Esophagus (tissue), 2 donors: Measurements from ENCODE around the gene SLCO3A1. TPM values are rescaled to one million over a fixed set of nuclear protein-coding genes. Genes with fewer than 3 reads are reported as not detected.

ENCODE experiments used
- H3K27ac ChIP-seq, 2 donors: one replicate each; pipeline ENCODE4 v1.5.1; 2013; ENCODE audit warnings: low read depth in 2 of 2, mild to moderate bottlenecking in 2 of 2, inconsistent platforms in 1 of 2, low read length in 1 of 2, moderate library complexity in 1 of 2
- H3K27me3 ChIP-seq, 2 donors: one replicate each; pipeline ENCODE4 v1.6.1; 2013; ENCODE audit warnings: low read length in 2 of 2, control low read depth in 1 of 2, mild to moderate bottlenecking in 1 of 2; ENCODE audit not compliant: insufficient read depth in 2 of 2, control insufficient read depth in 1 of 2
- H3K36me3 ChIP-seq, 2 donors: one replicate each; pipeline ENCODE4 v1.6.1; 2013; ENCODE audit warnings: low read length in 1 of 2; ENCODE audit not compliant: control insufficient read depth in 2 of 2, insufficient read depth in 2 of 2
- H3K4me1 ChIP-seq, 2 donors: one replicate each; pipeline ENCODE4 v1.6.1; 2013; ENCODE audit warnings: low read length in 1 of 2; ENCODE audit not compliant: control insufficient read depth in 2 of 2, insufficient read depth in 2 of 2
- H3K4me3 ChIP-seq, 2 donors: one replicate each; pipeline ENCODE4 v1.5.1; 2013; ENCODE audit warnings: low read length in 2 of 2, mild to moderate bottlenecking in 2 of 2, low read depth in 1 of 2, moderate library complexity in 1 of 2
- H3K9me3 ChIP-seq, 2 donors: one replicate each; pipeline ENCODE4 v1.6.1; 2013; ENCODE audit warnings: mild to moderate bottlenecking in 2 of 2, low read depth in 1 of 2, low read length in 1 of 2, moderate library complexity in 1 of 2; ENCODE audit not compliant: control insufficient read depth in 2 of 2, insufficient read depth in 1 of 2
- WGBS, 2 donors: extraction: QIAGEN DNeasy Blood & Tissue Kit; methylation state at CpG; one replicate each; pipeline ENCODE4 v1.1.7; 2013; 5-methylcytosine and 5-hydroxymethylcytosine counted together
- polyA plus RNA-seq, 2 donors: library from polyadenylated mRNA; stranded (reverse); fragments of 200-250 nt; gene quantifications; one replicate each; pipeline ENCODE4 v1.2.3, GENCODE V29; 2013
- donor health status: healthy with polysubstance abuse.
- donor health status: Bipolar disorder and iron deficiency.

Gene SLCO3A1
- polyA plus RNA-seq, 2 donors, result 18.2 to 18.5 TPM

DNA sequence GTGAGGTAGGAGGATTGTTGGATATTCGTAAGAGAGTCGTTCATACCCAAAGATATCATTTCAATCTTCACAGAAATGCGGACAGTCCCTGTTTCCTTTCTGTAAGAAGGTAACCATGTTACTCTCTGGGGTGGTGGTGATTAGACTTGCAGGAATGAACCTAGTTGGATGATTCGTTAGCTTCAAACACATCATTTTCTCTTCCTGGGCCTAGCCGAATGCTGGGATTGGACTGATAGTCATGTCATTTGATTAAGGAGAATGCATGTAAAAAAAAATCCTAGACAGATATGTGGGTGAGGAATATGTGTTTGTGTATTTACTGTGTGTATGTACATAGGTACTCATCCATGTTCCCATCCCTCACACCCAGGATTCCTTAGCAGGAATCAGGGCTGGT lies 12.4 kb downstream of the SLCO3A1 start:
- Histone ChIP-seq H3K4me3 (no peak overlapping the region), H3K9me3 (no peaks in the 10 kb centered on the region), H3K27me3 (no peaks in the 10 kb centered on the region), H3K36me3 (no peaks in the 10 kb centered on the region), H3K27ac (peak overlapping the region; percentile 80 to 92), H3K4me1 (peaks cover 2 to 16% of the 10 kb centered on the region in 2 donors)
- 56 to 70% methylated on average over 5 of the region's 5 CpGs for WGBS, 2 donors

- no peaks in the 10 kb centered on the region for H3K36me3 ChIP-seq
Measured at GRCh38 chr15:91866371-91866905, 12.9 kb downstream of the SLCO3A1 start.

DNA sequence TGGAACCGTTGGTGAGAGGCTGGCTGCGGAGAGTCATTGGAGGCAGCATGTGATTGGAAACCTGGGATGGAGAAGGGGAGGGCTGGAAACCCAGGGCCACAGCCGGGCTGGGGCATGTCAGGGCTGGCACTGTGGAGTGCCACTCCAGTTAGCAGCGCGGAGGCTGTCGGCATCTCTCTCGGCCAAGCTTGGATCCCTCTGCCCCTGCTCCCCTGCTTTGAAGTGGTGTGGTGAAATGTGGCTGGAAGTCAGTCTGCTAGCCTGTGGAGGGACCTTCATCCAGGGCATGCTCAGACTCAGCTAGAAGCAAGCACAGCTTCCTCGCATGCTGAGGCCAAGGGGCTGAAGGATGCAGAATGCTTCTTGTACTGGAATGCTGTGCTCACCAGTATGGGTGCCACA lies 13.5 kb downstream of the SLCO3A1 start:
- H3K36me3 ChIP-seq, result no peaks in the 10 kb centered on the region
- no peaks in the 10 kb centered on the region for H3K27me3 ChIP-seq
- H3K4me1 ChIP-seq, result peaks cover 2 to 16% of the 10 kb centered on the region in 2 donors
- no peak overlapping the region for H3K4me3 ChIP-seq
- no peaks in the 10 kb centered on the region for H3K9me3 ChIP-seq
- WGBS, 2 donors, result 35 to 66% methylated on average over 8 of the region's 8 CpGs
- peak overlapping the region; percentile 92 to 95 for H3K27ac ChIP-seq

More at GRCh38 chr15:91866371-91866905, 12.9 kb downstream of the SLCO3A1 start:
- no peak overlapping the region for H3K4me3 ChIP-seq
- peak overlapping the region; percentile 92 to 95 for H3K27ac ChIP-seq
- WGBS, 2 donors, result 23 to 28% methylated on average over 6 of the region's 6 CpGs
- no peaks in the 10 kb centered on the region for H3K9me3 ChIP-seq
- H3K4me1 ChIP-seq, result peaks cover 2 to 16% of the 10 kb centered on the region in 2 donors
- no peaks in the 10 kb centered on the region for H3K27me3 ChIP-seq

GRCh38 chr15:91867581-91868026 lies 14.1 kb downstream of the SLCO3A1 start:
- Histone ChIP-seq H3K27me3 (no peaks in the 10 kb centered on the region), H3K4me3 (no peak overlapping the region), H3K36me3 (no peaks in the 10 kb centered on the region), H3K9me3 (no peaks in the 10 kb centered on the region), H3K4me1 (peaks cover 2 to 19% of the 10 kb centered on the region in 2 donors), H3K27ac (peak overlapping the region; percentile 82 to 92)
- 20 to 32% methylated on average over 8 of the region's 8 CpGs for WGBS, 2 donors

- Histone ChIP-seq H3K9me3 (no peaks in the 10 kb centered on the region), H3K4me1 (peaks cover 2 to 8% of the 10 kb centered on the region in 2 donors), H3K27me3 (no peaks in the 10 kb centered on the region), H3K27ac (no peak overlapping the region), H3K4me3 (no peak overlapping the region), H3K36me3 (no peaks in the 10 kb centered on the region)
- WGBS, 2 donors, result 55 to 64% methylated on average over 6 of the region's 6 CpGs
Measured at GRCh38 chr15:91870876-91871537, 17.5 kb downstream of the SLCO3A1 start.

- Histone ChIP-seq H3K4me3 (no peak overlapping the region), H3K9me3 (no peaks in the 10 kb centered on the region), H3K36me3 (no peaks in the 10 kb centered on the region), H3K27me3 (no peaks in the 10 kb centered on the region), H3K4me1 (peaks cover 2 to 7% of the 10 kb centered on the region in 2 donors), H3K27ac (peak overlapping the region; percentile 52 to 81)
- 74 to 78% methylated on average over 5 of the region's 5 CpGs for WGBS, 2 donors
Measured at GRCh38 chr15:91871837-91872236, 18.3 kb downstream of the SLCO3A1 start.

GRCh38 chr15:91872356-91873137 lies 19.0 kb downstream of the SLCO3A1 start:
- Histone ChIP-seq H3K4me3 (no peak overlapping the region), H3K27me3 (no peaks in the 10 kb centered on the region), H3K27ac (peak overlapping the region; percentile 63 to 83), H3K36me3 (no peaks in the 10 kb centered on the region), H3K9me3 (no peaks in the 10 kb centered on the region), H3K4me1 (peaks cover 0 to 3% of the 10 kb centered on the region in 2 donors)
- WGBS, 2 donors, result 57 to 58% methylated on average over 15 of the region's 15 CpGs

DNA sequence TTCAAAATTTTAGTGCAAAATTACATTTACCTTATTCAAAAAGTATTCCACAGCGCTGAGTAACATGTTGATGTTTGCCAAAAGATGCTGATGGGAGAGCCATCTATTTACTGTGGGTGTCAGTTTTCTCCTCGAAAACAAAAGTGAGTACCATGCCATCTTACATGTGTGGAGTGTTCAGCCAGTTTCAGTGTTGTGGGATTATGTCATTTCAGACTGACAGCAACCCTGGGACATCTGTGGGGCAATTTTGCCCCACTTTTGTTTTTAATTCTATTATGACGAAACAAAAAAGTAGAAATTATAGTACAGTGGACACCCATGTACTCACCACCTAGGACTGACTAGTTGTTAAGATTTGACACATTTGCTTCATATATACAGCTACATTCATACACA lies 19.6 kb downstream of the SLCO3A1 start:
- Histone ChIP-seq H3K36me3 (no peaks in the 10 kb centered on the region), H3K27ac (peak overlapping the region in 1 of 2 donors; percentile 63), H3K9me3 (no peaks in the 10 kb centered on the region), H3K4me3 (no peak overlapping the region), H3K4me1 (peaks cover 0 to 3% of the 10 kb centered on the region in 2 donors), H3K27me3 (no peaks in the 10 kb centered on the region)
- 48 to 57% methylated on average over 3 of the region's 3 CpGs for whole genome bisulfite sequencing, 2 donors

DNA sequence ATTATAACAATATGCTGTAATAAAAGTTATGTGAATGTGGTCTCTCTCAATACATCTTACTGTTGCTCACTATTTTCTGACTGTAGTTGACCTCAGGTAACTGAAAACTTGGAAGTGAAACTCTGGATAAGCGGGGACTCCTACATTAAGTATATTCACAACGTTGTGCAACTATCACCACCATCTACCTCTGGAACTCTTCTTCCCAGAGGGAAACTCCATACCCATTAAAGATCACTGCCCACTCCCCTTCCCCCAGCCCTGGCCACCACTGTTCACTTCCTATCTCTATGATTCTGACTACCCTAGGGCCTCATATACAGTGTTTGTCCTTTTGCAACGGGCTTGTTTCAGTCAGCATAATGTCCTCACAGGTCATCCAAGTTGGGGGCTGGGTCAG lies 20.7 kb downstream of the SLCO3A1 start:
- no peaks in the 10 kb centered on the region for H3K36me3 ChIP-seq
- peaks cover 0 to 3% of the 10 kb centered on the region in 2 donors for H3K4me1 ChIP-seq
- no peaks in the 10 kb centered on the region for H3K9me3 ChIP-seq
- WGBS, 2 donors, result 73 to 86% methylated on average over 3 of the region's 3 CpGs
- H3K27ac ChIP-seq, result peak overlapping the region in 1 of 2 donors; percentile 25
- H3K4me3 ChIP-seq, result no peak overlapping the region
- no peaks in the 10 kb centered on the region for H3K27me3 ChIP-seq
